HepG2 (cell line): ENCODE data around the gene R3HCC1L. TPM values are rescaled to one million over a fixed set of nuclear protein-coding genes. Genes with fewer than 3 reads are reported as not detected.

Experiments
- GABPB1 ChIP-seq: IDR thresholded peaks from 2 replicates; pipeline ENCODE4 v1.6.1; 2016; ENCODE audit warnings: mild to moderate bottlenecking, missing genetic modification reagents, moderate library complexity, missing compliant biosample characterization
- HOXA3 ChIP-seq: sonication (generic); formaldehyde crosslinking; IDR thresholded peaks from 2 replicates; pipeline ENCODE4 v1.5.0; 2020; ENCODE audit warnings: missing genetic modification reagents
- HOXA9 ChIP-seq: sonication (generic); formaldehyde crosslinking; IDR thresholded peaks from 2 replicates; pipeline ENCODE4 v1.8.1; 2022; ENCODE audit warnings: missing genetic modification reagents, mild to moderate bottlenecking, moderate library complexity, borderline replicate concordance
- IRF2 ChIP-seq: IDR thresholded peaks from 2 replicates; pipeline ENCODE4 v1.6.1; 2018; ENCODE audit warnings: missing genetic modification reagents, missing compliant biosample characterization
- KDM5B ChIP-seq: sonication (generic); formaldehyde crosslinking; IDR thresholded peaks from 2 replicates; pipeline ENCODE4 v1.4.0; 2020; ENCODE audit warnings: missing genetic modification reagents, mild to moderate bottlenecking, borderline replicate concordance
- NFATC3 ChIP-seq: sonication (generic); formaldehyde crosslinking; IDR thresholded peaks from 2 replicates; pipeline ENCODE4 v1.5.1; 2020; ENCODE audit warnings: mild to moderate bottlenecking, missing genetic modification reagents
- RFX1 ChIP-seq: fragments of 450-650 bp; IDR thresholded peaks from 2 replicates; pipeline ENCODE4 v1.6.1; 2017
- STAG1 ChIP-seq: sonication (generic); formaldehyde crosslinking; IDR thresholded peaks from 2 replicates; pipeline ENCODE4 v1.4.0; 2020; ENCODE audit warnings: missing genetic modification reagents
- TGIF2 ChIP-seq: IDR thresholded peaks from 2 replicates; pipeline ENCODE4 v1.6.1; 2016; ENCODE audit warnings: control low read depth, missing compliant biosample characterization
- TMF1 ChIP-seq: sonication (generic); formaldehyde crosslinking; IDR thresholded peaks from 2 replicates; pipeline ENCODE4 v1.8.1; 2022; ENCODE audit warnings: low read depth, missing genetic modification reagents
- ZEB1 ChIP-seq: IDR thresholded peaks from 2 replicates; pipeline ENCODE4 v1.6.1; 2012; ENCODE audit warnings: mild to moderate bottlenecking, low read depth, inconsistent platforms; ENCODE audit not compliant: insufficient replicate concordance
- ZNF292 ChIP-seq: sonication (generic); formaldehyde crosslinking; IDR thresholded peaks from 2 replicates; pipeline ENCODE4 v1.8.1; 2022; ENCODE audit warnings: mild to moderate bottlenecking, low read depth, missing genetic modification reagents, borderline replicate concordance
- ZNF350 ChIP-seq: sonication (generic); formaldehyde crosslinking; IDR thresholded peaks from 2 replicates; pipeline ENCODE4 v1.4.0; 2020; ENCODE audit warnings: mild to moderate bottlenecking, low read depth, missing genetic modification reagents, borderline replicate concordance
- ZNF556 ChIP-seq: sonication (generic); formaldehyde crosslinking; IDR thresholded peaks from 2 replicates; pipeline ENCODE4 v1.4.0; 2020; ENCODE audit warnings: mild to moderate bottlenecking, missing genetic modification reagents, borderline replicate concordance
- ZNF557 ChIP-seq: sonication (generic); formaldehyde crosslinking; IDR thresholded peaks from 2 replicates; pipeline ENCODE4 v1.4.0; 2020; ENCODE audit warnings: missing genetic modification reagents
- ZNF878 ChIP-seq: sonication (generic); formaldehyde crosslinking; IDR thresholded peaks from 2 replicates; pipeline ENCODE4 v1.8.1; 2023; ENCODE audit warnings: mild to moderate bottlenecking, missing genetic modification reagents, moderate library complexity
- ZSCAN21 ChIP-seq: sonication (generic); formaldehyde crosslinking; IDR thresholded peaks from 2 replicates; pipeline ENCODE4 v1.8.0; 2022; ENCODE audit warnings: mild to moderate bottlenecking, missing genetic modification reagents, moderate library complexity, borderline replicate concordance
- polyA plus RNA-seq, 8 experiments: library from polyadenylated mRNA; depleted of rRNA in 3 of 8; stranded (reverse) in 7 of 8; unstranded in 1 of 8; fragments of >200 nt; fragmentation: Illumina TruSeq in 4 of 8; extraction: Trizol in 4 of 8; gene quantifications; 2 replicates each; pipeline versions ENCODE4 v1.2.1 to v1.2.3, GENCODE V29; 2011 to 2016; ENCODE audit warnings: low read depth in 4 of 8, missing spikeins in 1 of 8, mixed read lengths in 1 of 8; ENCODE audit not compliant: insufficient read depth in 1 of 8
- total RNA-seq, 5 experiments: library from RNA; depleted of rRNA; stranded (reverse); fragments of >200 nt; fragmentation: Illumina TruSeq; extraction: Trizol; gene quantifications; 2 replicates each; pipeline ENCODE4 v1.2.3, GENCODE V29; 2016; ENCODE audit warnings: low read depth in 1 of 5
- TF ChIP-seq, protein P1 (sequence below): IDR thresholded peaks from 2 replicates; pipeline ENCODE4 v1.6.1; 2016; ENCODE audit warnings: low read depth, missing genetic modification reagents, missing compliant biosample characterization
- TF ChIP-seq, protein P2 (sequence below): sonication (generic); formaldehyde crosslinking; IDR thresholded peaks from 2 replicates; pipeline ENCODE4 v1.8.0; 2022; ENCODE audit warnings: missing genetic modification reagents, low read depth, mild to moderate bottlenecking, borderline replicate concordance
- TF ChIP-seq, protein P3 (sequence below): sonication (generic); formaldehyde crosslinking; IDR thresholded peaks from 2 replicates; pipeline ENCODE4 v1.4.0; 2020; ENCODE audit warnings: missing genetic modification reagents
- TF ChIP-seq, protein P4 (sequence below): IDR thresholded peaks from 2 replicates; pipeline ENCODE4 v1.6.1; 2016; ENCODE audit warnings: missing compliant biosample characterization, missing genetic modification reagents, borderline replicate concordance

R3HCC1L gene
- total and polyA plus RNA-seq, 2 of the 13 experiments (the other 11 are each of a cell fraction or from before 2014, with no cell fraction given) = 6.5 to 12.2 TPM

DNA sequence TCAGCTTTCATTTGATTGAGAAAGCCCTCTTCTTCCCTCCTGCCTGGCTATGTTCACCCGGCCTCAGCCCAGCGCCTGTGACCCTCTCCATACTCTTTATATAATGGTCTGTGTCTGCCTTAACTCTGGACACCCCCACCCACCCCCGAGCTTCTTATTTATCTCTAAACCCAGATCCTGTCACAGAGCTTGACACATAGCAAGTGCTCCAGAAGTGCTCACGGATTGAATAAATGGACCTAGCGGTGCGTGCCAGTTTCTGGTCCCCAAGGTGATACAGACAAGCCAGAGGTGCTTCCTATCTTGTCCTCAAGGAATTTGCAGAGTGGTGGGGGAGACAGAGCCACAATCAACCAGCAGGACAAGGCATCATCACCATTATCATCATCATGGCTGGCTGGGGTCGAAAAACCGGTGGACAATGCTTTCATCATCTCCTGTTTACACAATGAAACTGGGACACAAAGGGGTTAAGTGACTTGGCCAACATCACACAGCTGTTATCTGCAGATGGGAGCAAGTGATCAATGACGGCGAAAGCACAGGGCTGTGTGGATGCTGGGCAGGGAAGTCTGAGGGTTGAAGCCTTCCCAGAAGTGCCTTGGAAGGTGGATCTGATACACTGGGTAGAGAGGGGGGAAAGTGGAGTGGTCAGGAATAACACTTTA lies 135.8 kb downstream of the R3HCC1L start (continued):
- TF ChIP-seq, protein P1, sequence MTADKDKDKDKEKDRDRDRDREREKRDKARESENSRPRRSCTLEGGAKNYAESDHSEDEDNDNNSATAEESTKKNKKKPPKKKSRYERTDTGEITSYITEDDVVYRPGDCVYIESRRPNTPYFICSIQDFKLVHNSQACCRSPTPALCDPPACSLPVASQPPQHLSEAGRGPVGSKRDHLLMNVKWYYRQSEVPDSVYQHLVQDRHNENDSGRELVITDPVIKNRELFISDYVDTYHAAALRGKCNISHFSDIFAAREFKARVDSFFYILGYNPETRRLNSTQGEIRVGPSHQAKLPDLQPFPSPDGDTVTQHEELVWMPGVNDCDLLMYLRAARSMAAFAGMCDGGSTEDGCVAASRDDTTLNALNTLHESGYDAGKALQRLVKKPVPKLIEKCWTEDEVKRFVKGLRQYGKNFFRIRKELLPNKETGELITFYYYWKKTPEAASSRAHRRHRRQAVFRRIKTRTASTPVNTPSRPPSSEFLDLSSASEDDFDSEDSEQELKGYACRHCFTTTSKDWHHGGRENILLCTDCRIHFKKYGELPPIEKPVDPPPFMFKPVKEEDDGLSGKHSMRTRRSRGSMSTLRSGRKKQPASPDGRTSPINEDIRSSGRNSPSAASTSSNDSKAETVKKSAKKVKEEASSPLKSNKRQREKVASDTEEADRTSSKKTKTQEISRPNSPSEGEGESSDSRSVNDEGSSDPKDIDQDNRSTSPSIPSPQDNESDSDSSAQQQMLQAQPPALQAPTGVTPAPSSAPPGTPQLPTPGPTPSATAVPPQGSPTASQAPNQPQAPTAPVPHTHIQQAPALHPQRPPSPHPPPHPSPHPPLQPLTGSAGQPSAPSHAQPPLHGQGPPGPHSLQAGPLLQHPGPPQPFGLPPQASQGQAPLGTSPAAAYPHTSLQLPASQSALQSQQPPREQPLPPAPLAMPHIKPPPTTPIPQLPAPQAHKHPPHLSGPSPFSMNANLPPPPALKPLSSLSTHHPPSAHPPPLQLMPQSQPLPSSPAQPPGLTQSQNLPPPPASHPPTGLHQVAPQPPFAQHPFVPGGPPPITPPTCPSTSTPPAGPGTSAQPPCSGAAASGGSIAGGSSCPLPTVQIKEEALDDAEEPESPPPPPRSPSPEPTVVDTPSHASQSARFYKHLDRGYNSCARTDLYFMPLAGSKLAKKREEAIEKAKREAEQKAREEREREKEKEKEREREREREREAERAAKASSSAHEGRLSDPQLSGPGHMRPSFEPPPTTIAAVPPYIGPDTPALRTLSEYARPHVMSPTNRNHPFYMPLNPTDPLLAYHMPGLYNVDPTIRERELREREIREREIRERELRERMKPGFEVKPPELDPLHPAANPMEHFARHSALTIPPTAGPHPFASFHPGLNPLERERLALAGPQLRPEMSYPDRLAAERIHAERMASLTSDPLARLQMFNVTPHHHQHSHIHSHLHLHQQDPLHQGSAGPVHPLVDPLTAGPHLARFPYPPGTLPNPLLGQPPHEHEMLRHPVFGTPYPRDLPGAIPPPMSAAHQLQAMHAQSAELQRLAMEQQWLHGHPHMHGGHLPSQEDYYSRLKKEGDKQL = peak; percentile 39; the same call in 1 of the 2 replicates
- TF ChIP-seq HOXA3 = peak; percentile 88; the same call in 1 of the 2 replicates
- no peak for TF ChIP-seq STAG1
- no peak for TF ChIP-seq TMF1 (CRISPR knock-in tag)
- no peak for TF ChIP-seq KDM5B (CRISPR knock-in tag)
- peak; percentile 67; the same call in 1 of the 2 replicates for TF ChIP-seq IRF2 (CRISPR knock-in tag)
- TF ChIP-seq ZSCAN21 (CRISPR knock-in tag) = no peak
- TF ChIP-seq ZNF878 (CRISPR knock-in tag) = no peak
- TF ChIP-seq ZNF556 = 0 out of 2 replicates have a peak, but pooled peaks have one; percentile 22
- TF ChIP-seq ZEB1 = no peak
- TF ChIP-seq, protein P2, sequence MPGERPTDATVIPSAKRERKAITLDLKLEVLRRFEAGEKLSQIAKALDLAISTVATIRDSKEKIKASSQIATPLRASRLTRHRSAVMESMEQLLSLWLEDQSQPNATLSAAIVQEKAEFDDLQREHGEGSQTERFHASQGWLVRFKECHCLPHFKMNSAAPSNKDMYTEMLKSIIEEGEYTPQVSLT (CRISPR knock-in tag) = no peak
- TF ChIP-seq GABPB1 = peak; percentile 44; the same call in 1 of the 2 replicates
- peak; percentile 91; the same call in 1 of the 2 replicates for TF ChIP-seq ZNF292 (CRISPR knock-in tag)
- no peak for TF ChIP-seq HOXA9 (CRISPR knock-in tag)
- TF ChIP-seq NFATC3 (CRISPR knock-in tag) = no peak
- 0 out of 2 replicates have a peak, but pooled peaks have one; percentile 49 for TF ChIP-seq TGIF2 (CRISPR knock-in tag)
- no peak for TF ChIP-seq RFX1
- TF ChIP-seq, protein P3, sequence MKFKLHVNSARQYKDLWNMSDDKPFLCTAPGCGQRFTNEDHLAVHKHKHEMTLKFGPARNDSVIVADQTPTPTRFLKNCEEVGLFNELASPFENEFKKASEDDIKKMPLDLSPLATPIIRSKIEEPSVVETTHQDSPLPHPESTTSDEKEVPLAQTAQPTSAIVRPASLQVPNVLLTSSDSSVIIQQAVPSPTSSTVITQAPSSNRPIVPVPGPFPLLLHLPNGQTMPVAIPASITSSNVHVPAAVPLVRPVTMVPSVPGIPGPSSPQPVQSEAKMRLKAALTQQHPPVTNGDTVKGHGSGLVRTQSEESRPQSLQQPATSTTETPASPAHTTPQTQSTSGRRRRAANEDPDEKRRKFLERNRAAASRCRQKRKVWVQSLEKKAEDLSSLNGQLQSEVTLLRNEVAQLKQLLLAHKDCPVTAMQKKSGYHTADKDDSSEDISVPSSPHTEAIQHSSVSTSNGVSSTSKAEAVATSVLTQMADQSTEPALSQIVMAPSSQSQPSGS = peak; percentile 67; the same call in 1 of the 2 replicates
- TF ChIP-seq, protein P4, sequence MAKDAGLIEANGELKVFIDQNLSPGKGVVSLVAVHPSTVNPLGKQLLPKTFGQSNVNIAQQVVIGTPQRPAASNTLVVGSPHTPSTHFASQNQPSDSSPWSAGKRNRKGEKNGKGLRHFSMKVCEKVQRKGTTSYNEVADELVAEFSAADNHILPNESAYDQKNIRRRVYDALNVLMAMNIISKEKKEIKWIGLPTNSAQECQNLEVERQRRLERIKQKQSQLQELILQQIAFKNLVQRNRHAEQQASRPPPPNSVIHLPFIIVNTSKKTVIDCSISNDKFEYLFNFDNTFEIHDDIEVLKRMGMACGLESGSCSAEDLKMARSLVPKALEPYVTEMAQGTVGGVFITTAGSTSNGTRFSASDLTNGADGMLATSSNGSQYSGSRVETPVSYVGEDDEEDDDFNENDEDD (CRISPR knock-in tag) = no peak
- 0 out of 2 replicates have a peak, but pooled peaks have one; percentile 25 for TF ChIP-seq ZNF557 (CRISPR knock-in tag)
- TF ChIP-seq ZNF350 = peak; percentile 75
